Esophagus muscularis mucosa (tissue), 4 donors: Measurements from ENCODE around the gene STK39. TPM values are rescaled to one million over a fixed set of nuclear protein-coding genes. Genes with fewer than 3 reads are reported as not detected.

Source experiments
- DNase-seq: peaks from one replicate; pipeline ENCODE4 v3.0.0-alpha.2; 2017; ENCODE audit errors: extremely low spot score
- H3K27ac ChIP-seq, 4 donors: fragments of 200-600 bp; sonication (generic); replicated peaks in 1 of 4; 1 replicate in 3 of 4; 2 replicates in 1 of 4; pipeline ENCODE4 v1.5.1; 2016 to 2019; ENCODE audit warnings: mild to moderate bottlenecking in 1 of 4
- H3K27me3 ChIP-seq, 4 donors: fragments of 200-600 bp; sonication (generic); one replicate each; pipeline versions ENCODE4 v1.5.1 to v1.6.0; 2016 to 2019
- H3K36me3 ChIP-seq, 4 donors: fragments of 200-600 bp; sonication (generic); one replicate each; pipeline ENCODE4 v1.5.1; 2016 to 2019
- H3K4me1 ChIP-seq, 4 donors: fragments of 200-600 bp; sonication (generic); one replicate each; pipeline ENCODE4 v1.5.1; 2016 to 2019
- H3K4me3 ChIP-seq, 4 donors: fragments of 200-600 bp; sonication (generic); 1 replicate in 2 of 4; 2 replicates in 2 of 4; pipeline ENCODE4 v1.5.1; 2016 to 2019; ENCODE audit warnings: mild to moderate bottlenecking in 4 of 4, moderate library complexity in 1 of 4
- H3K9me3 ChIP-seq, 4 donors: fragments of 200-600 bp; sonication (generic); 1 replicate in 3 of 4; 2 replicates in 1 of 4; pipeline ENCODE4 v1.5.1; 2016 to 2019
- EP300 ChIP-seq: sonication (generic); formaldehyde crosslinking; IDR thresholded peaks from one replicate; pipeline ENCODE4 v1.6.1; 2017; ENCODE audit warnings: antibody characterized with exemption
- POLR2A ChIP-seq: fragments of 450-650 bp; IDR thresholded peaks from one replicate; pipeline ENCODE4 v1.6.1; 2017; ENCODE audit warnings: antibody characterized with exemption, moderate library complexity, mild to moderate bottlenecking, low read depth
- POLR2AphosphoS5 ChIP-seq, 2 donors: sonication (generic); formaldehyde crosslinking; IDR thresholded peaks; one replicate each; pipeline ENCODE4 v1.6.1; 2017; ENCODE audit warnings: antibody characterized with exemption in 2 of 2
- WGBS: methylation state at CpG from one replicate; pipeline ENCODE4 v1.1.5; 2018; 5-methylcytosine and 5-hydroxymethylcytosine counted together
- intact Hi-C: fragments of 100-400 bp; cut with DNase I; formaldehyde crosslinking; loops from one replicate; pipeline ENCODE4 v1.15.1; 2023
- total RNA-seq, 4 donors: library from RNA; depleted of rRNA; stranded (reverse); fragments of >200 nt; gene quantifications; one replicate each; pipeline versions ENCODE4 v1.1.0 to v1.2.1, GENCODE V29; 2016
- TF ChIP-seq, protein P1 (sequence below), 3 experiments: fragments of 200-600 bp in 2 of 3; fragments of 450-650 bp in 1 of 3; sonication (generic) in 2 of 3; IDR thresholded peaks; one replicate each; pipeline ENCODE4 v1.5.1; 2017 to 2019; ENCODE audit warnings: antibody characterized with exemption in 3 of 3, mild to moderate bottlenecking in 2 of 3, moderate library complexity in 1 of 3

Gene STK39
- total RNA-seq, 4 donors from 2014 or later = 32.5 to 49.1 (median 41.5) TPM

- H3K27ac ChIP-seq = peak overlapping the region; percentile 50 to 56 (median 54)
- H3K4me1 ChIP-seq = peaks cover 12 to 46% (median 34%) of the 10 kb centered on the region in 4 donors
- H3K9me3 ChIP-seq = no peaks in the 10 kb centered on the region
- no peaks in the 10 kb centered on the region for H3K27me3 ChIP-seq
- intact Hi-C loops = no loop called here
- H3K4me3 ChIP-seq = no peak overlapping the region
- TF ChIP-seq POLR2A (no peak), EP300 (no peak), POLR2AphosphoS5 (IDR thresholded peaks at IDR 0.05) (no peak)
- TF ChIP-seq, protein P1, sequence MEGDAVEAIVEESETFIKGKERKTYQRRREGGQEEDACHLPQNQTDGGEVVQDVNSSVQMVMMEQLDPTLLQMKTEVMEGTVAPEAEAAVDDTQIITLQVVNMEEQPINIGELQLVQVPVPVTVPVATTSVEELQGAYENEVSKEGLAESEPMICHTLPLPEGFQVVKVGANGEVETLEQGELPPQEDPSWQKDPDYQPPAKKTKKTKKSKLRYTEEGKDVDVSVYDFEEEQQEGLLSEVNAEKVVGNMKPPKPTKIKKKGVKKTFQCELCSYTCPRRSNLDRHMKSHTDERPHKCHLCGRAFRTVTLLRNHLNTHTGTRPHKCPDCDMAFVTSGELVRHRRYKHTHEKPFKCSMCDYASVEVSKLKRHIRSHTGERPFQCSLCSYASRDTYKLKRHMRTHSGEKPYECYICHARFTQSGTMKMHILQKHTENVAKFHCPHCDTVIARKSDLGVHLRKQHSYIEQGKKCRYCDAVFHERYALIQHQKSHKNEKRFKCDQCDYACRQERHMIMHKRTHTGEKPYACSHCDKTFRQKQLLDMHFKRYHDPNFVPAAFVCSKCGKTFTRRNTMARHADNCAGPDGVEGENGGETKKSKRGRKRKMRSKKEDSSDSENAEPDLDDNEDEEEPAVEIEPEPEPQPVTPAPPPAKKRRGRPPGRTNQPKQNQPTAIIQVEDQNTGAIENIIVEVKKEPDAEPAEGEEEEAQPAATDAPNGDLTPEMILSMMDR (IDR thresholded peaks at IDR 0.05) = no peak
- no peaks in the 10 kb centered on the region for H3K36me3 ChIP-seq
- 67% methylated on average over 5 of the region's 5 CpGs for WGBS
- DNase-seq = no peak
These were observed 45.7 kb downstream of the STK39 start for GRCh38 chr2:168201584-168202116.

DNA sequence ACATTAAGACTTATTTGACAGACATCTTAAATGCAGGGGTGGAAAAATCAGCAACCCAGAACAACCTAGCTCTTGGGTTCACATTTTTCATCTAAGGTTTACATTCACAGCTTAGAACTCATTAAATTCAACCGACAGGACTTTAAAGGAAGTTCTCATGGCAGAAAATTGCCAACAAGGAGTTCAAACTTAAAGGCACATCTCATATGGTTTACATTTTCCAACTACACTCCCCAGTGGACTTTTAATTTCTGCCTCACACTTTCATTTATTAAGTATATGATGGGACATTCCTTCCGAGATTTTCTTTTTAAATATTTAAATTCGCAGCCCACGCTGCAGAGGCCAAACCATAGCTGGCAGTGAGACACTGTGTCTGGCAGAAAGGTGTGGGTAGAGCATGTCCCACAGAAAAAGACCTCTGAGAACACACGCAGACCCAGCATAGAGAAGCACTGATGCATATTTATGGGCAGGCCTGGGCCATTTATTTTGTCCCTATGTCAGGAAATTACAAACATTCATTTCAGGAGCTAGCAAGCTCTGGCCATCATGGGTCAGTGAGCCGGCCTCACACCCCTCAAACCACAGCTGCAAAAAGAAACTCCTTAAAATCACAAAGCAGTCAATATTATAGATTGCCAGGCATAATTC, 46.3 kb downstream of the STK39 start:
- Histone ChIP-seq H3K4me1 (peaks cover 15 to 46% (median 34%) of the 10 kb centered on the region in 4 donors), H3K4me3 (no peak overlapping the region), H3K36me3 (no peaks in the 10 kb centered on the region), H3K27me3 (no peaks in the 10 kb centered on the region), H3K27ac (peak overlapping the region; percentile 50 to 56 (median 54)), H3K9me3 (no peaks in the 10 kb centered on the region)
- intact Hi-C loops = no loop called here
- no peak for DNase-seq
- 37% methylated on average over 6 of the region's 6 CpGs for WGBS
- no peak for TF ChIP-seq POLR2A
- TF ChIP-seq EP300 = no peak
- TF ChIP-seq, protein P1 (IDR thresholded peaks at IDR 0.05) = no peak
- TF ChIP-seq POLR2AphosphoS5 (IDR thresholded peaks at IDR 0.05) = no peak

DNA sequence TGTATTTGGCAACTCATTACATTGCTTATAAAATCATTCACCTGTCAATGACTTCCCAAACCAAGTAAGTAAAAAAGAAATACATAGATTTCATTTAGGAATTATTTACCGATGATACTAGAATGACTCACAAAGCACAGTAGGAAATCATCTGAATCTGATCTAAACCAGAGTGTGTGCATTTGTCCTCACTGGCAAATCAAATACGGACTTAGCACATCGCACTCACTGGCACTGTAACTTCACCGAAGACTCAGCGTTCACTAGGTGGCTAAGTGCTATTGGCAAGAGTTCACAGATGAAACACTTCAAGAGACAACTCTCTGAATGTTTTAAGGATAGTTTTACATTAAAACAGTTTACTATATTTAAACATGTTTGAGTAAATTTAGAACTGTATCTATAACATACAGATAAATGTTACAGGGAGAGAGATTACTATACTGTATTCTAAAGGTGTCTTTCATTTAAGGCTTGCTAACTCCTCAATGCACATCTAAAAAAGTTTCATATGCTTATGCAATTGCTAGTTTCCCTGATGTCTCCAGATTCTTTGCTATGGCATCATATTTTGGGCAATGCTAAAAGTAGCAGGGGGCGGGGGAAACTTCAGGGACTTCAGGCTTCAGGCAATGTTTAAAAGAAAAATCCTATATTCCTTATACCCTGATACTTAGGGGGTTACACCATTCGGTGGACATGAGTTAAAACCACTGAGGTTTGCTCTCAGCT, 48.8 kb downstream of the STK39 start:
- Histone ChIP-seq H3K4me3 (no peak overlapping the region), H3K9me3 (no peaks in the 10 kb centered on the region), H3K4me1 (peaks cover 15 to 49% (median 34%) of the 10 kb centered on the region in 4 donors), H3K27ac (peak overlapping the region in 3 of 4 donors; percentile 10 to 41 (median 20)), H3K27me3 (no peaks in the 10 kb centered on the region), H3K36me3 (no peaks in the 10 kb centered on the region)
- 53% methylated on average over 7 of the region's 7 CpGs for WGBS
- intact Hi-C loops = no loop called here
- DNase-seq = no peak
- no peak for TF ChIP-seq POLR2AphosphoS5 (IDR thresholded peaks at IDR 0.05)
- TF ChIP-seq EP300 = no peak
- TF ChIP-seq, protein P1 (IDR thresholded peaks at IDR 0.05) = no peak
- no peak for TF ChIP-seq POLR2A

GRCh38 chr2:168196764-168197180, 50.6 kb downstream of the STK39 start:
- Histone ChIP-seq H3K36me3 (no peaks in the 10 kb centered on the region), H3K4me3 (no peak overlapping the region), H3K27me3 (no peaks in the 10 kb centered on the region), H3K9me3 (no peaks in the 10 kb centered on the region), H3K4me1 (peaks cover 24 to 54% (median 47%) of the 10 kb centered on the region in 4 donors), H3K27ac (no peak overlapping the region)
- no peak for DNase-seq
- 97% methylated on average over 4 of the region's 4 CpGs for WGBS
- intact Hi-C loops = no loop called here
- TF ChIP-seq POLR2AphosphoS5 (IDR thresholded peaks at IDR 0.05) (no peak), POLR2A (no peak), EP300 (no peak)
- TF ChIP-seq, protein P1 (IDR thresholded peaks at IDR 0.05) = no peak
